Lung (tissue), 12 donors: ENCODE data around the gene PAK2. TPM values are rescaled to one million over a fixed set of nuclear protein-coding genes. Genes with fewer than 3 reads are reported as not detected.

ENCODE experiments used
- ATAC-seq: fragments of 200-7000 bp; cut with Tn5 transposase; one replicate; pipeline ENCODE4 v1.9.1; 2020; ENCODE audit warnings: moderate number of reproducible peaks; ENCODE audit not compliant: insufficient read depth, low FRiP score
- DNase-seq, 3 donors: peaks; one replicate each; pipeline ENCODE4 v3.0.0-alpha.2; 2013 to 2017
- H3K27ac ChIP-seq, 2 donors: one replicate each; pipeline ENCODE4 v1.5.1; 2013; ENCODE audit warnings: mild to moderate bottlenecking in 2 of 2, moderate library complexity in 2 of 2, control low read depth in 1 of 2, inconsistent platforms in 1 of 2, low read depth in 1 of 2, low read length in 1 of 2
- H3K27me3 ChIP-seq, 3 donors: one replicate each; pipeline ENCODE4 v1.5.1; 2013; ENCODE audit warnings: low read length in 2 of 3; ENCODE audit not compliant: control insufficient read depth in 3 of 3, insufficient read depth in 3 of 3
- H3K36me3 ChIP-seq, 4 donors: one replicate each; pipeline ENCODE4 v1.5.1; 2013; ENCODE audit warnings: low read length in 4 of 4, mild to moderate bottlenecking in 1 of 4, moderate library complexity in 1 of 4; ENCODE audit not compliant: control insufficient read depth in 4 of 4, insufficient read depth in 4 of 4
- H3K4me1 ChIP-seq, 5 donors: one replicate each; pipeline ENCODE4 v1.5.1; 2013; ENCODE audit warnings: low read length in 5 of 5, mild to moderate bottlenecking in 2 of 5, moderate library complexity in 1 of 5; ENCODE audit not compliant: control insufficient read depth in 5 of 5, insufficient read depth in 5 of 5
- H3K4me3 ChIP-seq: one replicate; pipeline ENCODE4 v1.5.1; 2013; ENCODE audit warnings: mild to moderate bottlenecking, control low read depth, moderate library complexity
- H3K9ac ChIP-seq, 2 donors: one replicate each; pipeline ENCODE4 v1.5.1; 2013; ENCODE audit warnings: low read length in 2 of 2, control low read depth in 1 of 2; ENCODE audit not compliant: insufficient read depth in 1 of 2
- H3K9me3 ChIP-seq, 4 donors: one replicate each; pipeline ENCODE4 v1.5.1; 2013; ENCODE audit warnings: low read length in 3 of 4, mild to moderate bottlenecking in 1 of 4, moderate library complexity in 1 of 4; ENCODE audit not compliant: control insufficient read depth in 4 of 4, insufficient read depth in 3 of 4
- WGBS, 2 donors: extraction: QIAGEN DNeasy Blood & Tissue Kit; methylation state at CpG; one replicate each; pipeline ENCODE4 v1.1.7; 2013; 5-methylcytosine and 5-hydroxymethylcytosine counted together
- polyA plus RNA-seq, 2 donors: library from polyadenylated mRNA; stranded (reverse); fragments of 200-250 nt; gene quantifications; one replicate each; pipeline ENCODE4 v1.2.1, GENCODE V29; 2013
- total RNA-seq, 2 donors: library from RNA; depleted of rRNA in 1 of 2; stranded (reverse); fragments of >200 nt in 1 of 2; gene quantifications; one replicate each; pipeline ENCODE4 v1.2.1, GENCODE V29; 2014 to 2021
- TF ChIP-seq, protein P1 (sequence below): IDR thresholded peaks from 2 replicates; pipeline ENCODE4 v1.5.1; 2012; ENCODE audit warnings: mild to moderate bottlenecking; ENCODE audit errors: control extremely low read depth, extremely low read depth
- donor health status: control.
- donor health status: control.
- donor health status: Bipolar disorder and iron deficiency.
- donor health status: healthy.
- donor health status: DM: yes; HTN: yes; CAD: no.

Gene PAK2
- total and polyA plus RNA-seq, 4 donors, result 23.7 to 81.4 (median 55.1) TPM

DNA sequence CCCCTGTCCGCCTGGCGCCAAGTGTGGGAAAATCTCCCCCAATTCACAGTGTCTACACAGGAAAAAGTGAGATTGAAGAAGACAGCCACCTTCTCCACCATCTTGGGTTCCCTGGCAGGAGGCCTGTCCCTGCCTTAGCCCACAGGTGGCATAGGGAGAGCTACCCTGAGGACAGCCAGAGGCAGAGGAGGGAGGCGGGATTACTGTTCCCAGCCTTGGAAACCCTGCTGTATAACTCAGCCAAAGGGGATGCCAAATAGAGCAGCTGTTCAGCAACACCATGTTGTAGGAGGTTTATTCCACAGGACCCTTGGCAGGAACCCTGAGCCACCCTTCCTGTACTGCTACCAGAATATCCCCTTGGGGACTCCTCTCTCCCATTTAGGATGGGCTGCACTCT, 54.8 kb downstream of the PAK2 start:
- DNase-seq (no peak), ATAC-seq (no peak)
- 95 to 98% methylated on average over 3 of the region's 3 CpGs for WGBS, 2 donors

DNA sequence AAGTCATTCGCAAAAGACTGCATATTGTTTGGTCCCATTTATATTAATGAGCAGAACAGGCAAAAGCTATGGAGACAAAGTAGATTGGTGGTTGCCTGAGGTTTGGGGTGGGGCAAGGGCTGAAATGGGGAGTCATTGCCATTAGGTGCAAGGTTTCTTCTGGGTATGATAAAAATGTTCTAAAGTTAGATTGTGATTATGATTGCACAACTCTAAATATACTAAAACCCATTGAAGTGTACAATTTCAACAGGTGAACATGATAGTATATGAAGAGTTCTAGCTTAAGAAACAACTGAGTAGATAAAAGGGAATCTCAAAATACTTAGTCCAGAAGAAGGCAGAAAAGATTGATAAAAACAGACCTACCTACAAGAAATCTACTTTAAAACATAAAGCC, 56.7 kb downstream of the PAK2 start:
- H3K9me3 ChIP-seq, result no peaks in the 10 kb centered on the region
- peaks cover 0 to 5% (median 4%) of the 10 kb centered on the region in 4 donors for H3K36me3 ChIP-seq
- 98% methylated on average over 1 of the region's 1 CpG for WGBS, 2 donors
- TF ChIP-seq, protein P1, sequence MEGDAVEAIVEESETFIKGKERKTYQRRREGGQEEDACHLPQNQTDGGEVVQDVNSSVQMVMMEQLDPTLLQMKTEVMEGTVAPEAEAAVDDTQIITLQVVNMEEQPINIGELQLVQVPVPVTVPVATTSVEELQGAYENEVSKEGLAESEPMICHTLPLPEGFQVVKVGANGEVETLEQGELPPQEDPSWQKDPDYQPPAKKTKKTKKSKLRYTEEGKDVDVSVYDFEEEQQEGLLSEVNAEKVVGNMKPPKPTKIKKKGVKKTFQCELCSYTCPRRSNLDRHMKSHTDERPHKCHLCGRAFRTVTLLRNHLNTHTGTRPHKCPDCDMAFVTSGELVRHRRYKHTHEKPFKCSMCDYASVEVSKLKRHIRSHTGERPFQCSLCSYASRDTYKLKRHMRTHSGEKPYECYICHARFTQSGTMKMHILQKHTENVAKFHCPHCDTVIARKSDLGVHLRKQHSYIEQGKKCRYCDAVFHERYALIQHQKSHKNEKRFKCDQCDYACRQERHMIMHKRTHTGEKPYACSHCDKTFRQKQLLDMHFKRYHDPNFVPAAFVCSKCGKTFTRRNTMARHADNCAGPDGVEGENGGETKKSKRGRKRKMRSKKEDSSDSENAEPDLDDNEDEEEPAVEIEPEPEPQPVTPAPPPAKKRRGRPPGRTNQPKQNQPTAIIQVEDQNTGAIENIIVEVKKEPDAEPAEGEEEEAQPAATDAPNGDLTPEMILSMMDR, result no peak
- DNase-seq, result no peak
- H3K9ac ChIP-seq, result no peak overlapping the region
- ATAC-seq, result no peak
- H3K4me1 ChIP-seq, result no peaks in the 10 kb centered on the region
- H3K27ac ChIP-seq, result no peak overlapping the region
- H3K27me3 ChIP-seq, result no peaks in the 10 kb centered on the region
- no peak overlapping the region for H3K4me3 ChIP-seq

More for the DNA sequence above, 54.8 kb downstream of the PAK2 start:
- no peaks in the 10 kb centered on the region for H3K27me3 ChIP-seq
- H3K27ac ChIP-seq, result no peak overlapping the region
- H3K4me3 ChIP-seq, result no peak overlapping the region
- H3K9me3 ChIP-seq, result no peaks in the 10 kb centered on the region
- TF ChIP-seq, protein P1, result no peak
- no peaks in the 10 kb centered on the region for H3K4me1 ChIP-seq
- H3K9ac ChIP-seq, result no peak overlapping the region
- peaks cover 0 to 7% (median 4%) of the 10 kb centered on the region in 4 donors for H3K36me3 ChIP-seq

DNA sequence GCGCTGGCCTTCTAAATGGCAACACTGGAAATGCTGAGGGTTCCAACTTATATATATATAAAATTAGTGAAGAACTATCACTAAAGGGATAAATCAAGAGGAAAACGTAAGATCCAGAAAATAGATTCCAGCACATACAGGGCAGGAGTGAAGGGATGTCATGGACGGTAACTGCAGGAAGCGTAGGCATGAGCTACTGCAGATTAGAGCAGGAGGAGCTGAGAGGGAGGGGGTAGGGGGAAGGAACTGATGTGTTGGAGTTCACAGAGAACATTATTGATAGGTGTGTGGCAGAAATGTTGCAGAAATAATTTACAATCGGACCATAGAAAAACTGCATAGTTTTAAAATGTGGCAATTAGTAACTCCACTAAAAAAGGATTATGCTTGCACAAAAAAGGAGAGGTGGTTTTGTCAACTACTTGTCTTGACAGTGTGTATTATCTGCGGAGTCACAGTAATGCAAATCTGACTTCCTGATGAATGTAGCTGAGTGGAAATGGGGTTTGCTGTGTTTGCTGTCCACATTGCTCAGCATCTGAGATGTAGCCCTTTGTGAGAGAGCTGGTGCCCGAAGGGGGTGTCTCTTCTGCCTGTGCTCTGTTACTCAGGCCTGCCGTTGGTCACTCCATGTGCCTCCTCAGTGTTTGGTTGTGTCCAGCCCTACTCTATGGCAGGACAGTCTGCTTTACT, 61.2 kb downstream of the PAK2 start:
- peaks cover 4 to 18% (median 8%) of the 10 kb centered on the region in 4 donors for H3K36me3 ChIP-seq
- H3K9me3 ChIP-seq, result no peaks in the 10 kb centered on the region
- TF ChIP-seq, protein P1, result no peak
- H3K27ac ChIP-seq, result no peak overlapping the region
- H3K9ac ChIP-seq, result no peak overlapping the region
- no peak for DNase-seq
- H3K4me3 ChIP-seq, result no peak overlapping the region
- WGBS, 2 donors, result 92 to 95% methylated on average over 8 of the region's 8 CpGs
- no peaks in the 10 kb centered on the region for H3K27me3 ChIP-seq
- no peak for ATAC-seq
- H3K4me1 ChIP-seq, result no peaks in the 10 kb centered on the region
